ENCODE results near the gene HDAC4.

The HDAC4 gene

GRCh38 chr2:239105234-239105633 lies 295.6 kb downstream of the HDAC4 start:
- DNase-seq (ENCODE audit: low read depth): no peak

DNA sequence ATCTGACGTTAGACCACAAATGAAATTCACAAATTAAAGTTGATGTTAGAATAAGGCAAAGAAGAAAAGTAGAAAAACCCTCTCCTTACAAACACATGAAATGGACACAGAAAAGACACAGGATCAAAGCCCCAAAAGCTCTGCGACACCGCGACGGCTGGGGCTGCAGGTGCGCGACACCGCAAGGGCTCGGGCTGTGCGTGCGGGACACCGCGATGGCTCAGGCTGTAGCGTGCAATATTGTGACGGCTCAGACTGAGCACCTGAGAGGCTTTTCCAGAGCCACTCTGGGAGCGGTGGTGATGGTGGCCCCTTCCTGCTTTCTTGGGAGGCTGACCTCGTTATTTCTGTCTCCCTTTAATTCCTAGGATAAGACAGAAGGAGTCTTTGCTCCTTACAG lies 296.0 kb downstream of the HDAC4 start:
- no peak for DNase-seq (ENCODE audit: low read depth)

- DNase-seq (ENCODE audit: low read depth): no peak
These were observed 297.4 kb downstream of the HDAC4 start for GRCh38 chr2:239103125-239104098.

- no peak for DNase-seq (ENCODE audit: low read depth)
These were observed 298.6 kb downstream of the HDAC4 start for GRCh38 chr2:239102266-239102665.

- no peak for DNase-seq (ENCODE audit: low read depth)
These were observed 299.0 kb downstream of the HDAC4 start for GRCh38 chr2:239101807-239102206.

- no peak for DNase-seq (ENCODE audit: low read depth)
These were observed 299.7 kb downstream of the HDAC4 start for GRCh38 chr2:239101071-239101470.

- no peak for DNase-seq (ENCODE audit: low read depth)
These were observed 301.3 kb downstream of the HDAC4 start for GRCh38 chr2:239099474-239099873.

- DNase-seq (ENCODE audit: low read depth): no peak
These were observed 302.4 kb downstream of the HDAC4 start for GRCh38 chr2:239098288-239098970.

DNA sequence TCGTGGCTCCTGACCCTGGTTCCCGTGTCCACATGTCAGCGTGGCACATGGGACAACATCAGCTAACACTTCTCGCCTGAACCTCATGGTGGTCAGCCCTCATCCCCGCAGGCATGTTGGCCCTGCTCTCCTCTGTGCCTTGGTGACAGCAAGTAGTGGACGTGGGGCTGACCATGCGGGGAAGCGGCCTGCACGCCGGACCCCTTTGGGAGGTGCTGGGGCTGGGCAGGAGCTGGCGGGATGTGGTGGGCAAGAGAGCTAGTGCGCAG lies 303.5 kb downstream of the HDAC4 start:
- no peak for DNase-seq (ENCODE audit: low read depth)

- no peak for DNase-seq (ENCODE audit: low read depth)
These were observed 304.0 kb downstream of the HDAC4 start for GRCh38 chr2:239096676-239097427.

DNA sequence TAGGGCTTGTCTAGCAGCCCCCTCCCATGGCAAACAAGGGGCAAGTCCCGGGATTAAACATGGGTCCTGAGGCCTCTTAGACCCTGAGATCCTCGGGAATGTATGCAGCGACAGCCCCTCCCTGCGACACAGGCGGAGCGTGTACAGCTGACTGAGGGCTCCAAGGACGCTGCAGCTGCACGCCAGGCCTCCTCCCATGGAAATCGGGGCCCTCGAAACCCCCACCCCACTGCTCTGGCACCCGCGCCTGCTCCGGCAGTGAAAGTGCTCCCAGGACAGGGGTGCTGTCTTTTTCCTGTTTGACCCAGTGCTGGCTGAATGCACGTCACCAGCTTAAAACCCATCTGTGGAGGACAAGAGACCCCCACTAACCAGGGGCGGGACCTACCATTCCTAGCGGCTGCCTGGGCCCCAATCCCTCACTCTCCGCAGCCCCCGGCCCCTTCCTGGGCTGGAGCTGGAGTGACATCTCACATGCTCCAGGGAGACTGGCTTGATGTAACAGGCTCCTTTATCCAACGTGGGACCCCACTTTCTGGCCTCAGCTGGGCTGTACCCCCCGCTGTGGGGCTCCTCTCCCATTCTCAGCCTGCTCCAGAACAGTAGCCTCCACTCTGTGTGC lies 305.2 kb downstream of the HDAC4 start:
- no peak for DNase-seq (ENCODE audit: low read depth)

GRCh38 chr2:239094867-239095266 lies 306.0 kb downstream of the HDAC4 start:
- no peak for DNase-seq (ENCODE audit: low read depth)

DNA sequence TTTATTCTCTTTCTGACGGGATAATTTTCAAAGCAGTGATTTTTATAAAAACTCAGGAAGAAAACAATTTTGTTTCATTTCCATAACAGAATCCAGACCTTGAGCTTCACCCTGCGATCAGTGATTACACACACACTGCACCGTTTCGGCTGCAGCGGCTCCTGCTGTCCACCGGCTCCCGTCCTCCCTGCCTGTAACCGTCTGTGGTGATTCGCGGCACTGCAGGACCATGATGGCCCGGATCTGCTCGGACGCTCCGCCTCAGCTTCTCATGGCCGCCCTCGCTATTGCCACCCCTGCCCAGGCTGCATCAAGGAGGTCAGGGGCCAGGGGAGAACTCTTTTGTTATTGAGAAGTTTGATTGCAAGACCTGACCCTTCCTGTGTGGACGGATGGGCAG lies 306.9 kb downstream of the HDAC4 start:
- DNase-seq (ENCODE audit: low read depth): no peak

DNA sequence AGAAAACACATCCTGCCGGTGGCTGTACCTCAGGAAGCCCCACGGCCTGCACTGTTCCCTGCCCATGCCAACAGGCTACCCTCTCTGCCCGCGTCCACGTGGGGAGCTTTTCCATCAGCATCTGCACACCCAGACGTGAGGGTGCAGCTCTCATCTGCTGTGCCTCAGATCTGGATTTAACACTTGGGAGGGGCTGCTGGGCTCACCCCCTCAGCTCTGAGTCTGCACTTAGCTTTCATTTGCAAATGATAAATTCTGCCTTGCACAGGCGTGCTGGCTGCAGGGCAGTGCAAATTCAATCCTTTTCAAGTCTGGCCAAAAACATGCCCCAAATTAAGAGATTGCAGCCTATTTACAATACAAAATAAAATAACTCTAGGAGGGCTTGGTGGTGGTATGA lies 307.3 kb downstream of the HDAC4 start:
- DNase-seq (ENCODE audit: low read depth): no peak

DNA sequence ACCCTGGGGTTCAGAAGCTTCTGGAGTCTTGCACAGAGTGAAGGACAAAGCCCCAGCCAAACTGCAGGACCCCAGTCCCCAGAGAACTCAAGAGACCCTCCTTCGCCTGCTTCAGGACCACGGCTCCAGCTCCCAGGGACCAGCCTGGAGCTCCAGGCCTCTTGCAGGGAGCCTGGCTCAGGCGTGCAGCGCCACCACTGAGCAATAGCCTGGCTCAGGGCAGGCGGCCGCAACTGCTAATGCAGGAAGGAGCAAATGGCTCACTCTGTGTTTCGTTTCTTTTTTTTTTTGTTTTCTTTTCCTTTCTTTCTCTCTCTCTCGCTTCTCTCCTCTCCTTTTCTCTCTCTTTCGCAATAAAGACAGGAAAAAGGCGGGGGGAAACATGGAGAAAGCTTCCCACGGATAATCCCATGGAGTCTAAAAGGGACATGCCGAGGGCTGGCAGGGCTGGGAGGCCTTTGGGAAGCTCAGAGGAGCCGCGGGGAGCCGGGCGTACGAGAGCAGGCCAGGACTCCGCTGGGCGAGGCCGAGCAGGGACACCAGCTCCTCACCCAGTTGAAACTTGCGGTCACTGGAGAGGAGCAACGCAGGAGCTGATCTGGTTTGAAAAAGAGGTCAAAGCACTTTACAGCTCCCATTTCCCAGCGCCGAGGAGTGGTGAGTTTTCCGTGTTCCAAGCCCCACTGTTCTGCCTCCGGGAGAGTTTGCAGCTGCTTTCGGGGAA lies 308.1 kb downstream of the HDAC4 start:
- no peak for DNase-seq (ENCODE audit: low read depth)

DNA sequence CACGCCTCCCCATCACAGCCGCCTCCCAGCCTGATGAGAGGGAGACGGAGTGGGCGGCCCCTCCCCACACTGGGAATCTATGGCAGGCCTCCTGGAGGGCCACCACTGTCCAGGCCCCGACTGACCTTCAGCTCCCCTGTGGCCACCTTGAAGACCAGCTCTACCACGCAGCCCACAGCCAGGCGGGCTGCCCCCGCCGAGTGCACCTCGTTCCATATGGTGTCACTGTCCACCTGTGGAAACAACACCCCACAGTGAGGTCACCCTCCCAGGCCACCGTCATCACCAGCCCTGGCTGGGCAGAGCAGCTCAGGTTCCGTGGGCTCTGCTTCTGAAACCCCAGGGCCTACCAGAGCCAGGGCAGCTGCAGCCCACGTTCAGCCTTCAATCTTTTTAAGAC lies 310.9 kb downstream of the HDAC4 start:
- no peak for DNase-seq (ENCODE audit: low read depth)

DNA sequence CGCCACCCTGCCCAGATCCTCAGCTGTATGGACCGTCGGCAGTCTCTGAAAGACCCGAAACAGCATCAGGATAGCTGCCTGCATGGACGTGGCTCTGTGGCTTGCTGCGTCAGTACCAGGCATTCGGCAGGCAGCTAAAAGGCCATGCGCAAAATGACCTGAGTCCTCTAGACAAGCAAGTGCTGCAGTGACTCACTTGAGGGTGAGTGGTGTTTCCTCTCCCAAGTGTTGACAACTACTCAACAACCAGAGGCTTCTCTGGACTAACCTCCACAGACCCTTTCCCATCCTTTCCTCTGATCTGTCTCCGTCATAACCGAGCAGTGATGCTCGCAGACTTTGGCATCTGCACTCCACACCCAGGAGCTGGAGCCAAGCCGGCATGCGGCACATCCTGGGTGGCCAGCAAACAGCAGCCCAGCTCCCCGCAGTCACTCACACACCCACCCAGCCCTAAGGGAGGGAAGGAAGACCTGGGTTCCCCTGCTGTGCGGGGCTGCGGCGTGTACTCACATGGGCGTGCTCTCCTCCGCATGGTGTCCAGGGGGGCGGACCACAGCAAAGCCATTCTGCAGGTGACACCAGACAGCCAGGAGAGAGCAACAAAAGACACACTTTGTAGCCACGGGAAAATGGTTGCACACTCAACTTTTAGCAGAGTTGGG lies 313.6 kb downstream of the HDAC4 start:
- no peak for DNase-seq (ENCODE audit: low read depth)

DNA sequence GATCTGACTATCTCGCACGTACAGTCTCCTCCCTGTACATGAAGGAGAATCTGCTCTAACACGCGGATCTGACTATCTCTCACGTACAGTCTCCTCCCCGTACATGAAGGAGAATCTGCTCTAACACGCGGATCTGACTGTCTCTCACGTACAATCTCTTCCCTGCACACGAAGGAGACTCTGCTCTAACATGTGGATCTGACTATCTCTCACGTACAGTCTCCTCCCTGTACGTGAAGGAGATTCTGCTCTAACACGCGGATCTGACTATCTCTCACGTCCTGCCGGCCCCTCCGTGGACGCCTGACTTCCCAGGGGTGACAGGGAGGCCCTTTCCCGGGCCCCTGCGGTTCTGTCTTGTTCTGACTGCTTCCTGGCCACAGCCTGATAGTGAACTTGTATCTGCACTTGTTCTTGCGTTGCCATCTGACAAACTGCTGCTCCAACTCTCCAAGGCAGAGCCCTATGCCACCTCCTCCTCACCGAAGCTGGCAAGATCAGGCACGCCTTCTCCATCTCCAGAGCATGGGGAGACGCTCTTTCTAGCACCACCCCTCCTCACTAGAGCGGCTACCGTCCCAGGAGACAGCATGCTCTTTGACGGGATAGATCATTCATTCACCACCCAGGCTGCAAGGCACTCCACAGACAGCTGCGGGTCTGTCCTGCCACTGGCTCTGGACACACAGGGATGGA lies 314.3 kb downstream of the HDAC4 start:
- DNase-seq (ENCODE audit: low read depth): no peak

DNA sequence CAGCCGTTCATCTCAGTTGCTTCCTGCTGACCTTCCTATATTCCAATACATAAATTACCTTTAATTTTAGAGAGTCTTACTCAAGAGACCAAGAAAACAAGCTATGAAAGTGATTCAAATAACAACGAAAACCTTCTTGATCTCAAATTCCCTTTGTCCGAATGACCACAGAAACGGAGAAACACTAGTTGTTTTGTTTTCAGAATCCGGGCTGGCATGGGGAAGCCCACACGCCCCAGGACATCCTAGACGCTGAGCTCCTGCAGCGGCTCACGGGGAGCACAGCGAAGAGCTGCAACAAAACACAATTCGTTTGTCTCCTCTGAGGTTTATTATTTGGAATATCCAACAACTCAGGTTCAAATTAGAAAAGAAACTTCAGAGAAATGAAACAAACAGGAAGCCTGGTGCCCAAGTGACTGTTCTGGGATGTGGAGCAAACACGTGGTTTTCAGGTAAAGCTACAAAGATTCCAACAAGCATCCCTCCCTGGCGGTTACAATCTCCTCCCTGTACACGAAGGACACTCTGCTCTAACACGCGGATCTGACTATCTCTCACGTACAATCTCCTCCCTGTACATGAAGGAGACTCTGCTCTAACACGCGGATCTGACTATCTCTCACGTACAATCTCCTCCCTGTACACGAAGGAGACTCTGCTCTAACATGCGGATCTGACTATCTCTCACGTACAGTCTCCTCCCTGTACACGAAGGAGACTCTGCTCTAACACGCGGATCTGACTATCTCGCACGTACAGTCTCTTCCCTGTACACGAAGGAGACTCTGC lies 315.4 kb downstream of the HDAC4 start:
- DNase-seq (ENCODE audit: low read depth): no peak

DNA sequence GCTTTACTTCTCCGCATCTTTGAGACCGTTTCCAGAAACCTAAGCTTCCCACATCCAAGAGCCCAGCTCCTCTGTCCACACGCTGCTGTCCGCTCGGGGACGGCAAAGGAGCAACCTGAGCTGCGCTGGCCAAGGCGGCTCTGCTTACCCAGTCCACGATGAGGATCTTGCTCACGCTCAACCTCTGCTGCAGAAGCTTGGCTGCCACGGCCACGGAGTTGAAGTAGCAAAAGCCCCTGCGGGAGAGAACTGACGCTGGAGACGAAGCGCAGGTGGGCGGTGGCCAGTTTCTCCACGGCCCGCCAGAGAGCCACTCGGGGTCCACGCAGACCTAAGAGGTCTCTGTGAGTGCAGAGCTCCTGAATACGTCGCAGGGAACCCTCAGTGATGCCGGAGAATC lies 316.8 kb downstream of the HDAC4 start:
- DNase-seq (ENCODE audit: low read depth): no peak
